Left ventricle myocardium inferior (tissue), 1 donor: ENCODE measurements around the gene USP36. TPM values are rescaled to one million over a fixed set of nuclear protein-coding genes. Genes with fewer than 3 reads are reported as not detected.
"Not testable (repeated sequence)": the region's sequence is repeated elsewhere in the genome, so short reads cannot be mapped to it uniquely, and the experiment has no call there.

Source experiments
- DNase-seq: peaks from one replicate; pipeline ENCODE4 v3.0.0-alpha.2; 2020
- H3K27ac ChIP-seq: fragments of 200-600 bp; replicated peaks from 2 replicates; pipeline ENCODE4 v1.8.0; 2021
- H3K27me3 ChIP-seq: fragments of 200-600 bp; 2 replicates; pipeline ENCODE4 v1.8.0; 2021; ENCODE audit warnings: low read depth
- H3K36me3 ChIP-seq: fragments of 200-600 bp; 2 replicates; pipeline ENCODE4 v1.8.0; 2021
- H3K4me1 ChIP-seq: fragments of 200-600 bp; 2 replicates; pipeline ENCODE4 v1.8.0; 2021
- H3K4me3 ChIP-seq: fragments of 200-600 bp; 2 replicates; pipeline ENCODE4 v1.8.0; 2021; ENCODE audit warnings: mild to moderate bottlenecking, moderate library complexity
- H3K9me3 ChIP-seq: fragments of 200-600 bp; replicated peaks from 2 replicates; pipeline ENCODE4 v1.8.0; 2021
- CTCF ChIP-seq: fragments of 200-600 bp; IDR thresholded peaks from 2 replicates; pipeline ENCODE4 v1.8.0; 2021; ENCODE audit warnings: antibody characterized with exemption, mild to moderate bottlenecking, borderline replicate concordance
- intact Hi-C: fragments of 100-400 bp; cut with micrococcal nuclease; formaldehyde crosslinking; loops from one replicate; pipeline ENCODE4 v1.11.0; 2022
- total RNA-seq: library from RNA; stranded (reverse); fragmentation: NEBNext Ultra II Directional; extraction: Animal tissue kit (Norgen Biotek cat#: 25700); gene quantifications from one replicate; pipeline ENCODE4 v1.2.1, GENCODE V29; 2021
- donor health status: DM: no; HTN: yes; CAD: no; lungs with severe emphysema.

USP36 gene
- total RNA-seq, 1 donor from 2014 or later, result 19.4 TPM

- peaks cover 48% of the 10 kb centered on the region for H3K4me1 ChIP-seq
- H3K27me3 ChIP-seq, result no peaks in the 10 kb centered on the region
- intact Hi-C loops, result no loop called here
- H3K27ac ChIP-seq, result peak overlapping the region; percentile 97
- H3K4me3 ChIP-seq, result no peak overlapping the region
- no peaks in the 10 kb centered on the region for H3K36me3 ChIP-seq
- no peak for TF ChIP-seq CTCF
- no peak for DNase-seq
- no peaks in the 10 kb centered on the region for H3K9me3 ChIP-seq
Measured at GRCh38 chr17:78783711-78784324, 56.8 kb downstream of the USP36 start.

GRCh38 chr17:78781893-78782304 lies 58.7 kb downstream of the USP36 start, which contains the start of gene CYTH1:
CYTH1 (minus strand) TSS chr17:78782273; CDS start chr17:78782223, 50 bp downstream.
- peaks cover 45% of the 10 kb centered on the region for H3K4me1 ChIP-seq
- peak within 1 kb of the TSS; percentile 98 for H3K4me3 ChIP-seq
- H3K9me3 ChIP-seq, result no peaks in the 10 kb centered on the region
- H3K36me3 ChIP-seq, result no peaks in the 10 kb centered on the region
- TF ChIP-seq CTCF, result no peak
- intact Hi-C loops, result no loop called here
- H3K27ac ChIP-seq, result peak within 1 kb of the TSS; percentile 97
- DNase-seq, result no peak
- no peaks in the 10 kb centered on the region for H3K27me3 ChIP-seq

- peak; percentile 63 for DNase-seq
- Histone ChIP-seq H3K36me3 (no peaks in the 10 kb centered on the region), H3K4me3 (peak overlapping the region; percentile 98), H3K9me3 (no peaks in the 10 kb centered on the region), H3K4me1 (peaks cover 46% of the 10 kb centered on the region), H3K27ac (peak overlapping the region; percentile 93), H3K27me3 (no peaks in the 10 kb centered on the region)
- TF ChIP-seq CTCF, result peak; percentile 8
- intact Hi-C loops, result no loop called here
Measured at GRCh38 chr17:78781104-78781892, 59.3 kb downstream of the USP36 start.

- no peak for TF ChIP-seq CTCF
- intact Hi-C loops, result no loop called here
- peak overlapping the region; percentile 93 for H3K27ac ChIP-seq
- DNase-seq, result no peak
- no peaks in the 10 kb centered on the region for H3K36me3 ChIP-seq
- peaks cover 55% of the 10 kb centered on the region for H3K4me1 ChIP-seq
- peak overlapping the region; percentile 98 for H3K4me3 ChIP-seq
- no peaks in the 10 kb centered on the region for H3K9me3 ChIP-seq
- H3K27me3 ChIP-seq, result no peaks in the 10 kb centered on the region
Measured at GRCh38 chr17:78780335-78780734, 60.3 kb downstream of the USP36 start.

- intact Hi-C loops, result no loop called here
- Histone ChIP-seq H3K27me3 (no peaks in the 10 kb centered on the region), H3K4me1 (peaks cover 57% of the 10 kb centered on the region), H3K9me3 (no peaks in the 10 kb centered on the region), H3K27ac (peak overlapping the region; percentile 93), H3K36me3 (no peaks in the 10 kb centered on the region), H3K4me3 (peak overlapping the region; percentile 98)
- DNase-seq, result no peak
- TF ChIP-seq CTCF, result no peak
Measured at GRCh38 chr17:78779850-78780249, 60.8 kb downstream of the USP36 start.

GRCh38 chr17:78779286-78779651 lies 61.3 kb downstream of the USP36 start:
- peak overlapping the region; percentile 93 for H3K27ac ChIP-seq
- H3K36me3 ChIP-seq, DNase-seq, intact Hi-C loops, H3K27me3 ChIP-seq, H3K9me3 ChIP-seq: not testable (repeated sequence)
- peak overlapping the region; percentile 20 for H3K4me3 ChIP-seq
- peaks cover 61% of the 10 kb centered on the region for H3K4me1 ChIP-seq
